HG03064 (cell line): ENCODE data around the gene TRIM43.
"Not testable (repeated sequence)": the region's sequence is repeated elsewhere in the genome, so short reads cannot be mapped to it uniquely, and the experiment has no call there.

Experiments used
- ATAC-seq: cut with Tn5 transposase; IDR thresholded peaks from one replicate; pipeline ENCODE4 v1.9.1; 2021; ENCODE audit warnings: low read depth; ENCODE audit not compliant: unreplicated experiment

Gene TRIM43

DNA sequence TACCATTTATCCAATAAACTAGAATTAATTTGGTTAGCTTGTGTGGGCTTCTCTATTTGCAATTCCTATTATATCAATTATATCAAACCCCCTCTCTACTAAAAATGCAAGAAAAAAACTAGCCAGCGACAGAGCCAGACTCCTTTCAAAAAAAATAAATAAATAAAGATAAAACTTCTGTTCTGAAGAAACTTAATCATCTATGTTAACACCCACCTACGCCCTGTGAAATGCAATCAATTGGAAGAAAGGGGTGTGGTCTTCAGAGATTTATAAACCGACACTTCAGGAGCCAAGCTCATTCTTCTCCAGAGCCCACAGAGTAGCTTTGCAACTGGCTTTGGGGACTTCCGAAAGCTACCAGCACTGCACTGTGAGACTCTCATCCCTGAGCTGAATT, at the start of gene TRIM43:
TRIM43 (plus strand) TSS at position 301 of the 400 bp plus-strand sequence. CDS start 2,023 bp downstream, outside the sequence.
- ATAC-seq: not testable (repeated sequence)

- no peak for ATAC-seq
Observed at GRCh38 chr2:95551055-95551568, 40.7 kb upstream of the TRIM43 start.

GRCh38 chr2:95552911-95553310, 38.9 kb upstream of the TRIM43 start:
- no peak for ATAC-seq

DNA sequence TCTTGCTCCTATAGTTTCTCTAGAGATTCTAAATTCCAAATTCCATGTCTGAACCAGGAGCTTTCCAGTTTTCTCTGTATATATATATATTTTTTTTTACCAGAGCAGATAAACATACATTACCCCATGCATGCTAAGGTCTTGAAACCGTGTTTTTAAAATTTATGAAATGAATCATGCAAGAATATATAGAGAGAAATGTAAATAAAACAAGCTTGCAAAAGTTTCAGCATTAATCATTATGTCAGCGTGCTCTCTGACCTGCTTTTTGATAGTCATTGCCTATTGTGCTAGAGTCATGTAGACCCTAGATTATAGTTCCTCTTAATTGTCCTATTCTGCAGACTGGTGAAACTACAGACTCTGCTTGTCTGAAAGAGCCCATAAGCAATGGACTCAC, 22.6 kb upstream of the TRIM43 start:
- ATAC-seq: no peak

- no peak for ATAC-seq
Observed at GRCh38 chr2:95573866-95574265, 17.9 kb upstream of the TRIM43 start.

DNA sequence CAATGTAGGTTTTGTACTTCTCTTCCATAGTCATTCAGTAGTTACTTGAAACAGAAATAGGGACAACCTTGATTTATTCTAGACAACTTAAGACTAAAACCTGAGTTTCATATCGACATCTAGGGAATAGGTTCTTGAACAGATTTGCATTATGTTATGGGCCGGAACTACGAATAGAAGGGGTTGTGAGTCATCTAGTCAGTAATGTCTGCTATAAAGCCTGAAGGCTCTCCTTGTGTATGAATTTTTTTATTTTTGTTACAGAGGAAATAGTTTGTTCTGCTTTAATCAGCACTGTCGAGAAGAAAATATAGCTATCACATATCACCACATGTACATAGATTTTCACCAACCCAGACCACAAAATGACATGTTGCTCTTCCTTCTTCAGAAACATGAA, 17.3 kb upstream of the TRIM43 start:
- ATAC-seq: no peak

DNA sequence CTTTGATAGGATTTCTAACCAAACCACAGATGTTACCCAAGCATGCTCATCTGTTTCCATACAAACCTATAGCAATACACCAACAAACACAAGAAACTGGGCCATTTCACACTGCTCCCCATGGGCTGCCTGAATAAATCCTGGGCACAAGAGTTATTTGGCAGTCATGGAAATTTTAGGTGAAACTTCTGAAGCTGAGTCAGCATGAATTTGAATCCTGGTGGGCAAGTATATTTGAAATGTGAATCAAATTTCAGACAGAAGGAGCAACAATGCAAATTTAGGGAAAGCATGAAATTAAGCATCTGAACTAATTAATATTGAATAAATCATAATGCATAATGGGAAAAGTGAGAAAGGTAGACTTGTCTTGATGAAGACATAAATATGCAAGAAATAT, 15.9 kb upstream of the TRIM43 start:
- no peak for ATAC-seq

- no peak for ATAC-seq
Observed at GRCh38 chr2:95578539-95578938, 13.3 kb upstream of the TRIM43 start.

DNA sequence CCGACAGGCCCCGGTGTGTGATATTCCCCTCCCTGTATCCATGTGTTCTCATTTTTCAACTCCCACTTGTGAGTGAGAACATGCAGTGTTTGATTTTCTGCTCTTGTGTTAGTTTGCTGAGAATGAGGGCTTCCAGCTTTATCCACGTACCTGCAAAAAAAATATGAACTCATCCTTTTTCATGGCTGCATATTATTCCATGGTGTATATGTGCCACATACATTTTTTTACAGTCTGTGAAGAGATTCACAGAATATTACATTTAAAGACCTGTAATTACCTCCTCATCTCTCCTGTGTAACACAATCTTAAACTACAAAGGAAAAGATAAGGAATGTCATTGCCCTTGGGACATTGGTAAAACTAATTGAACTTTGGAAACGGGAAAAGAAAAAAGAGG, 8.3 kb upstream of the TRIM43 start:
- not testable (repeated sequence) for ATAC-seq

DNA sequence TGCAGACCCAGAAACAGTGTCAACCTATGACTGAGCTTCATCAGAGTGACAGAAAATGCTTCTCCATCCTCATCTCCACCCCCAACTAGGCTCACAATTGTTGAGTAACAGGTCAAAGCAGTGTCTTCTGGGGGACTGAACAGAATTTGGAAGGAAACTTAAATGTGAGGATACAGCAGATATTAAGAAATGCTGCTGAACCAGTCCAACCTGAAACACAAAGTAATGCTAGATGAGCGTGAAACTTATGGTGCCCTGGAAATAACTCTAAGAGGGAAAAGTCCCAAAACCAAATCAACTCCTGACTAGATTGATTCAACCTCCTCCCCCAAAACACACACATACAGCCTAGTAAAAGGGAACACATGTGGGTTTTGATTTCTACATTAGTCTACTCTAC, 7.5 kb upstream of the TRIM43 start:
- not testable (repeated sequence) for ATAC-seq

DNA sequence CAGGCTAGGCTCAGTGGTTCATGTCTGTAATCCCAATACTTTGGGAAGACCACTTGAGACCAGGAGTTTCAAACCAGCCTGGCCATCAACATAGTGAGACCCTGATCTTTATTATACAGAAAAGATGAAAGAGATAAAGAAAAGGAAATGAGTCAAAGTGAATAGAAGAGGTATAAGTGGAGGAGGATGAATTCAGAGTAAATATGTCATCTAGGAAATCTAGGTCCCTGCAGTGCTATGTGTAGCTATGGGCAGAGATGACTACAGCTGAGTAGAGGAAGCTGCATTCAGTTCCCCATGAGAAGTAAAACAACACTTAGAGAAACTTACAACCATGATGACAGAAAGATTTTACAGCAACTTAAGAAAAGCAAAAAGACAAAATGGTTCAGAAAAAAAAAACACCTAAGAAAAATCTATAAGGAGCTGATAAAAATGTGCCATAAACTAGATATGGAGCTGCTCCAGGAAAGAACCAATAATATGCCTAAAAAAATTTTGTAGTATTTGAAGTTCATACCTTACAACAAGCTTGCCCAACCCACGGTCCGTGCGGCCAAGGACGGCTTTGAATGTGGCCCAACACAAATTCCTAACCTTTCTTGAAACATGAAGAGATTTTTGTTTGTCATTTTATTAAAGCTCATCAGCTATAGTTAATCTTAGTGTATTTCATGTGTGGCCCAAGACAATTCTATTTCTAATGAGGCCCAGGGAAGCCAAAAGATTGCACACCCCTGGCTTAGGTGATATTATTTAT, 1.8 kb upstream of the TRIM43 start:
- ATAC-seq: not testable (repeated sequence)

DNA sequence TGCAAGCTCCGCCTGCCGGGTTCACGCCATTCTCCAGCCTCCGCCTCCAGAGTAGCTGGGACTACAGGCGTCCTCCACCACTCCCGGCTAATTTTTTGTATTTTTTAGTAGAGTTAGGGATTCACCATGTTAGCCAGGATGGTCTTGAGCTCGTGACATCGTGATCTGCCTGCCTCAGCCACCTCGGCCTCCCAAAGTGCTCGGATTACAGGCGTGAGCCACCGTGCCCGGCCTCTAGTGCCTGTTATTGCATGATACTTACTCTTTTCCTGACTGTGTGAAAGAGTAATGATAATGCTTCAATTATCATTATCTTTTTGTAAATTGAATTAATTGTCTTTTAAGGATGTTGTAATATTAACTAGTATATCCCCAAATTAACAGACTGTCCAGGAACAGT, 1.2 kb downstream of the TRIM43 start:
- not testable (repeated sequence) for ATAC-seq

DNA sequence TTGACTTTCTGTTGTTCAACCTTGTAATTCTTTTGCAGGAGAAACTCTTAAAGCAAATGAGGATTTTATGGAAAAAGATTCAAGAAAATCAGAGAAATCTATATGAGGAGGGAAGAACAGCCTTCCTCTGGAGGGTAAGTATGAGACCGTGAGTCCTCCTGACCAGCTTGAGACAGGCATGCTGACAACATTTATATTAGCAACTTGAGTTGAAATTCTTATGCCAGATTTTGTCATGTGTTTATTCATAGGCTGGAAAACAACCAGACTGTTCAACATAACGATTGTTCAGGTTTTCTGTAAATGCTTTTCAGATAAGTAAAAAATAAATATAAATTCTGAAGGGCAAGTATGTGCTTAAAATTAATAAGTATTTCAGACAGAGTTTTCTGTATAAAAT, 3.2 kb downstream of the TRIM43 start:
- not testable (repeated sequence) for ATAC-seq

GRCh38 chr2:95601301-95601700, 9.5 kb downstream of the TRIM43 start:
- not testable (repeated sequence) for ATAC-seq

DNA sequence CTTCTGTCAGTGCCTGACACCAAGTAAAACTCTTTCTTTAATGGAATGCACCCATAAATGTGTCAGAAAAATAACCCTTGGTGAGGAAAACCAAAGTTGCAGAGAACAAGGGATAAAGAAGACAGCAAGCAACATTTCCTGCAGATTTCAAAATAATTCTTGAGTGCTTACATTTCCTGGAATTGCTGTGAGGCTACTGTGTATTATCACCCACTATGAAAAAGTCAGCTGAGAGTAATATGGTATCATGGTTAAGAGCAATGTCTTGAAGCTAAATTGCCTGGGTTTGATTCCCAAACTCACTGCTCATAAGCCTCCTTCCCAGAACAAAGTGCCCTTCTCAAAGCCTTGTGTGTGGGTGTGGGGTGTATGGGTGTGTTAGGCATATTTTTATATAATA, 10.3 kb downstream of the TRIM43 start:
- ATAC-seq: not testable (repeated sequence)

GRCh38 chr2:95608356-95608755, 16.6 kb downstream of the TRIM43 start:
- ATAC-seq: not testable (repeated sequence)

DNA sequence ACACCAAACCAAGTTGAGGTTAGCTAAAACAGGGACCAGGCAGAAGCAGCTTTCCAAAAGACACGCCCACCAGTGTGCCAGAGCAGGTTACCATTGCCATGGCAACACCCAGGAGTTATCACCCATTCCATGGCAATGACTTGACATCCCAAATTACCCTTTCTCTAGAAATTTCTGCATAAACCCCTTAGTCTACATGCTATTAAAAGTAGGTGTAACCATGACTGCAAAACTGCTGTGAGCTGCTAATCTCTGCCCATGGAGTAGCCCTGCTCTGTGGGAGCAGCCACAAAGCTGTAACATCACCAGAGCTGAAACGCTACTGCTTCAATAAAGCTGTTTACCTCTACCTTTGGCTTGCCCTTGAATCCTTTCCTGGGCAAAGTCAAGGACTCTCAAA, 18.0 kb downstream of the TRIM43 start:
- not testable (repeated sequence) for ATAC-seq

GRCh38 chr2:95613048-95613447, 21.2 kb downstream of the TRIM43 start:
- ATAC-seq: not testable (repeated sequence)

DNA sequence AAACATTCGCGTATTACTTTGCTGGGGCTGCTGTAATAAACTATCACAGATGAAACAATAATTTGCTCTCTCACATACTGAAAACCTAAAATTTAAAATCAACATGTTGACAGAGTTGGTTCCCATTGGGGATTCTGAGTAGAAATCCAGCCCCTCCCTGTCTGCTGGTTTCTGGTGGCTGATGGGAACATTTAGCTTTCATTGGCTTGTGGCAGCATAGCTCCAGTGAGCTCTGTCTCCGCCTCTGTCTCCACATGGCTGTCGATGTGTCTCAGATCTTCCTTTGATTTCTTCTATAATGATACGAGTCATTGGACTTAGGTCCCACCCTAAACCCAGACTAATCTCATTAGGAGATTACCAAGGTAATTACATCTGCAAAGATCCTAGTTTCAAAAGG, 30.9 kb downstream of the TRIM43 start:
- not testable (repeated sequence) for ATAC-seq

- not testable (repeated sequence) for ATAC-seq
Observed at GRCh38 chr2:95630987-95631386, 39.2 kb downstream of the TRIM43 start.

- ATAC-seq: not testable (repeated sequence)
Observed at GRCh38 chr2:95633626-95634259, 41.9 kb downstream of the TRIM43 start.
